ENCODE results near the gene UMODL1. TPM values are rescaled to one million over a fixed set of nuclear protein-coding genes. Genes with fewer than 3 reads are reported as not detected.

Gene UMODL1
- total RNA-seq, 1 donor from 2014 or later: not detected

DNA sequence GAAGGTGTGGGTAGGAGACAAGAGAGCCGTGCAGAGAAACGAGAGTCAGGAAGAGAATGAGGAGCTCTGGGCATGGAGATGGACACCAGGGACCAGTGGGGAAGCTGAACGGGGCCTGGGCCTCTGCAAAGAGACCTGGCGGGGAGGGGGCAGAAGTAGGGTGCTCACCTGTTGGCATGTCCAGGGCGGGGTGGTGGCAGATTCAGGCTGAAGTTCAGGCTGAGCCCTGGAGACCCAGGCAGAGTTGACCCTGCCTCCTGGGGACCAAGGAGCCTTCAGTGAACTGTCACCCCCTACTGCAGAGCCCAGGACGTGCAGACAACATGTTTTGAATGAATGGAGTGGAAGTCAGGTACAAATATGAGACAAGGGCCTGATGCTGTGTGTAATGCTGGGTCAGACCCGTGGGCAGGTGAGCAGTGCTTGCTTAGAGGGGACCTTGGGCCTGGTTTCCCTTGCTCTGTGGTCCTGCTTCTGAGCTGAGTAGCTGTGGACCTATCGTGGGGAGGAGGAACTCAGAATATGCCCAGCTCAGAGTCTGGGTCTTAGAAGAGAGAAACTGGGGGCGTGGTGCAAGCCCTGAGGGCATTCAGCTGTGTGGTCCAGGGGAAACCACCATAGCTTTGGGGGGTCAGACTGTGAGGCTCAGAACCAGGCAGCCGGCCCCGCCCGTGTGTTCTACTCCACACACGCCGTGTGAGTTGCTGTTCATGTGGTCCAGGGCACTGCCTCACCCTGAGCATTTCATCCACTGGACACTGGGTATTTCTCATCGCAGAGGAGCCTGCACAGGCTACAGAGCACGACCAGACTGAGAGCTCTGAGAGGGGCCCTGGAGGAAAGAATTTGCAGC is 21.3 kb upstream of the UMODL1 start:
- H3K27me3 Mint-ChIP-seq (ENCODE audit: low read depth): no peaks in the 10 kb centered on the region
- no peak for DNase-seq (ENCODE audit: low spot score in 2 of 2, unreplicated experiment in 2 of 2)
- peaks cover 3% of the 10 kb centered on the region for H3K4me1 Mint-ChIP-seq
- no peak overlapping the region for H3K4me3 Mint-ChIP-seq
- H3K36me3 Mint-ChIP-seq: no peaks in the 10 kb centered on the region
- TF ChIP-seq, protein P1, sequence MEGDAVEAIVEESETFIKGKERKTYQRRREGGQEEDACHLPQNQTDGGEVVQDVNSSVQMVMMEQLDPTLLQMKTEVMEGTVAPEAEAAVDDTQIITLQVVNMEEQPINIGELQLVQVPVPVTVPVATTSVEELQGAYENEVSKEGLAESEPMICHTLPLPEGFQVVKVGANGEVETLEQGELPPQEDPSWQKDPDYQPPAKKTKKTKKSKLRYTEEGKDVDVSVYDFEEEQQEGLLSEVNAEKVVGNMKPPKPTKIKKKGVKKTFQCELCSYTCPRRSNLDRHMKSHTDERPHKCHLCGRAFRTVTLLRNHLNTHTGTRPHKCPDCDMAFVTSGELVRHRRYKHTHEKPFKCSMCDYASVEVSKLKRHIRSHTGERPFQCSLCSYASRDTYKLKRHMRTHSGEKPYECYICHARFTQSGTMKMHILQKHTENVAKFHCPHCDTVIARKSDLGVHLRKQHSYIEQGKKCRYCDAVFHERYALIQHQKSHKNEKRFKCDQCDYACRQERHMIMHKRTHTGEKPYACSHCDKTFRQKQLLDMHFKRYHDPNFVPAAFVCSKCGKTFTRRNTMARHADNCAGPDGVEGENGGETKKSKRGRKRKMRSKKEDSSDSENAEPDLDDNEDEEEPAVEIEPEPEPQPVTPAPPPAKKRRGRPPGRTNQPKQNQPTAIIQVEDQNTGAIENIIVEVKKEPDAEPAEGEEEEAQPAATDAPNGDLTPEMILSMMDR (IDR thresholded peaks at IDR 0.05; ENCODE audit: unreplicated experiment): no peak
- peaks cover 13% of the 10 kb centered on the region for H3K9me3 Mint-ChIP-seq
- no peak overlapping the region for H3K27ac Mint-ChIP-seq

DNA sequence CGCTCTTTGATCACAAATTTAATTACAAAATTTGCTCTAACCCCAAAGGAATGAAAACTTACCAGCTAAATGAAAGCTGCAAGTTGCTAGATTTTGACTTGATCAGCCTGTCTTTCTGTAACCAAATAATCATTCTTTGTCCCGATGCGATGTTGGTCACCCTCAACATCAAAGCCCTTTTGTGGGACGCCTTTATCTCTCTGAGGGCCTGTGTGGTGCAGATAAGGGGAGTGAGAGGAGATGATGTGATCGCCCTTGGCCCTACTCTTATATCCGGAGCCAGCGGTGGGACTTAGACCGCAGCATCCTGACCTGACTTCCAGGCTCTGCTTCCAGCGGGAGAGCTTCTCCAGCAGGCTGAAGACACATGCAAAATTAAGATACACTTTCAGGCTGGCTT is 19.3 kb upstream of the UMODL1 start:
- DNase-seq (ENCODE audit: low spot score in 2 of 2, unreplicated experiment in 2 of 2): no peak
- Mint-ChIP-seq H3K9me3 (peaks cover 13% of the 10 kb centered on the region), H3K4me3 (no peak overlapping the region), H3K36me3 (no peaks in the 10 kb centered on the region), H3K27ac (no peak overlapping the region), H3K27me3 (ENCODE audit: low read depth) (no peaks in the 10 kb centered on the region), H3K4me1 (peaks cover 6% of the 10 kb centered on the region)
- TF ChIP-seq, protein P1 (IDR thresholded peaks at IDR 0.05; ENCODE audit: unreplicated experiment): no peak

DNA sequence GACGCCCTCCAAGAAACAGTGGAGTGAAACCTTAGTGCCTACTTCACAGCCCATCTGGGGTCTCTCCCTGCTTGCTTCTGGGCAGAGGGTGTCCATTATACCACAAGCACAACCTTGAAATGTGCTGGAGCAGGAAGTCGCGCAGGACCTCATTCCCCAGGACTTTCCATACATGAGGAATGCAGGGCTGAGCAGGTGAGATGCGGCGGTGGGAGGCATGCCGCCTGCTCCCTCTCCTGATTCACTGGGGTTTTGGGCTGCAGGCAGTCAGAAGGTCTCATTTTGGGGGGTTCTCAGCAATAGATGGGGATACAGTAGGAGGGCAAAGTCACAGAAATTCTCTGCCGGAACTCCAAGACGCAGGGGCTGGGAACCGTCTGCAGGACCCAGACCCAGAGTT is 15.7 kb upstream of the UMODL1 start:
- peaks cover 17% of the 10 kb centered on the region for H3K4me1 Mint-ChIP-seq

DNA sequence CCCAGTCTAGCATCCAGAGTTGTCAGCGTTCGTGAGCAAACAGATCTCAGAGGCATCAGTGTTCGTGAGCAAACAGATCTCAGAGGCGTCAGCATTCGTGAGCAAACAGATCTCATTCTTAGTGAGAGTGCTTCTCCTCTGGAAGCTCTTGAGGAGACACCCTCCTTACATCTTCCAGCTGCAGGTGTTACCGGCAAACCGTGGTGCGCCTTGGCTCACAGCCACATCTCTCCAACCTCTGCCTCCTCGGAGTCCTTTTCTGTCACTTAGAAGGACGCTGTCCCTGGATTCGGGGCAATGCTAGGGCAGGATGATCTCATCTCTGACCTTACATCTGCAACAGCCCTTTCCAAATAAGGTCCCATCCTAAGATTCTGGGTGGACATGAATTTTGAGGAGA is 14.6 kb upstream of the UMODL1 start:
- H3K4me3 Mint-ChIP-seq: no peak overlapping the region
- peaks cover 17% of the 10 kb centered on the region for H3K4me1 Mint-ChIP-seq
- H3K9me3 Mint-ChIP-seq: peaks cover 13% of the 10 kb centered on the region
- TF ChIP-seq, protein P1 (IDR thresholded peaks at IDR 0.05; ENCODE audit: unreplicated experiment): no peak
- no peaks in the 10 kb centered on the region for H3K27me3 Mint-ChIP-seq (ENCODE audit: low read depth)
- H3K27ac Mint-ChIP-seq: no peak overlapping the region
- H3K36me3 Mint-ChIP-seq: no peaks in the 10 kb centered on the region
- no peak for DNase-seq (ENCODE audit: low spot score in 2 of 2, unreplicated experiment in 2 of 2)

More for the DNA sequence above, 15.7 kb upstream of the UMODL1 start:
- TF ChIP-seq, protein P1 (IDR thresholded peaks at IDR 0.05; ENCODE audit: unreplicated experiment): no peak
- H3K4me3 Mint-ChIP-seq: no peak overlapping the region
- H3K27me3 Mint-ChIP-seq (ENCODE audit: low read depth): no peaks in the 10 kb centered on the region
- H3K27ac Mint-ChIP-seq: no peak overlapping the region
- no peaks in the 10 kb centered on the region for H3K36me3 Mint-ChIP-seq
- DNase-seq (ENCODE audit: low spot score in 2 of 2, unreplicated experiment in 2 of 2): no peak
- H3K9me3 Mint-ChIP-seq: peaks cover 13% of the 10 kb centered on the region

DNA sequence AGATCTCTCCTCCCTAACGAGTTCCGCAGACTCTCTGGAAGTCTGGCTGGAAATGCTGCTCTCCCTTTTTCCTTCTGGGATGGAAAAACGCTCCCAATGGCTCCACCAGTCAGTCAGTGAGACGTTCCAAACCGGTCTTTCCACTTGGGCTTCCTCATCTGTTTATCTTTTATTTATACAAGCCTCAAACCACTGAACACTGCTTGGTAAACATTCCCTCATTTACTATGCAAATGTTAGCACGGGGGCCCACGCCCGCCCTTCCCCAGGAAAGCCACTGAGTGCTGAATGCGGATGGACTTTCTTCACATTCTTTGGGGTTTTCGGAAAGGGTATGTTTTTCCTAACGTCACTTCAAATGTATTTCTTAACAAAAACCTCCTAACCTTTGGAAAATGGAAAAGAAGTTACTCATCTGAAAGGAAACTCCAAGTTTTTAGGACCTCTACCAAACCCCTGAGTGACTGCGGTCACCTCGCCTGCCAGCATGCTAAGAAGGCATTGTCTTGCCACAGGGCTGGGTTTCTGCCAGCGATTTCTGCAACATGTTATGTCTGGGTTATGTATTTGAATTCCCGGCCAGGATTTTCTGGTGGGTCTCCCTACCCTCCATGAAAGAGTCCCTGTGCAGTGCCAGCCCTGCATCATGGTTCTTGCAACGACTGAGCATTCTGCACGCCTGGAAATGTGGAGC is 14.0 kb upstream of the UMODL1 start:
- peaks cover 13% of the 10 kb centered on the region for H3K9me3 Mint-ChIP-seq
- H3K27me3 Mint-ChIP-seq (ENCODE audit: low read depth): no peaks in the 10 kb centered on the region
- no peak for DNase-seq (ENCODE audit: low spot score in 2 of 2, unreplicated experiment in 2 of 2)
- H3K36me3 Mint-ChIP-seq: no peaks in the 10 kb centered on the region
- no peak overlapping the region for H3K4me3 Mint-ChIP-seq
- TF ChIP-seq, protein P1 (IDR thresholded peaks at IDR 0.05; ENCODE audit: unreplicated experiment): no peak
- peak overlapping the region; percentile 0 for H3K27ac Mint-ChIP-seq
- peaks cover 14% of the 10 kb centered on the region for H3K4me1 Mint-ChIP-seq
